ENCODE results near the gene FADS2.

The FADS2 gene

GRCh38 chr11:61846362-61847020, 18.4 kb downstream of the FADS2 start:
- DNase-seq (ENCODE audit: low read depth in 2 of 2, low spot score in 1 of 2) = no peak

GRCh38 chr11:61847914-61848581, 19.9 kb downstream of the FADS2 start:
- DNase-seq (ENCODE audit: low read depth in 2 of 2, low spot score in 1 of 2) = no peak

GRCh38 chr11:61848631-61849030, 20.5 kb downstream of the FADS2 start:
- no peak for DNase-seq (ENCODE audit: low read depth in 2 of 2, low spot score in 1 of 2)

DNA sequence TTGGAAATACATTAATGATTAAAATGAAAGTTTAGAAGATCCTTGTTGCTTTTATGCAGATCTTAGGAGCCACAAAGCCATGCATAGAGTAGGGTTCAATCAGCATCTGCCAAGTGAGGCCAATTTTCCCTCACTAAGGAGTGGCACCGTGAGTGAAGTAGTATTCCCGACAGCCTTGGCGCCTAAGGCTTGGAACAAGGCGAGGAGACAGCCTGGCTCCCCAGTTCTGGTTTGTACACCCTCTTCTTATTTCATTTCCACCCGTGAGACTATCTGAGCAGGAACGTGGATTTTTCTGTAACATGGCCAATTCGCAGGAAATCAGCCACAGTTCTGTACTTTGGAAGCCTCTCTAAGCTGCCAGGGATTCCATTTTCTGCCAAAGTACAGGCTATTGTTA, 22.6 kb downstream of the FADS2 start:
- no peak for DNase-seq (ENCODE audit: low read depth in 2 of 2, low spot score in 1 of 2)

GRCh38 chr11:61851113-61851899, 23.2 kb downstream of the FADS2 start:
- no peak for DNase-seq (ENCODE audit: low read depth in 2 of 2, low spot score in 1 of 2)

DNA sequence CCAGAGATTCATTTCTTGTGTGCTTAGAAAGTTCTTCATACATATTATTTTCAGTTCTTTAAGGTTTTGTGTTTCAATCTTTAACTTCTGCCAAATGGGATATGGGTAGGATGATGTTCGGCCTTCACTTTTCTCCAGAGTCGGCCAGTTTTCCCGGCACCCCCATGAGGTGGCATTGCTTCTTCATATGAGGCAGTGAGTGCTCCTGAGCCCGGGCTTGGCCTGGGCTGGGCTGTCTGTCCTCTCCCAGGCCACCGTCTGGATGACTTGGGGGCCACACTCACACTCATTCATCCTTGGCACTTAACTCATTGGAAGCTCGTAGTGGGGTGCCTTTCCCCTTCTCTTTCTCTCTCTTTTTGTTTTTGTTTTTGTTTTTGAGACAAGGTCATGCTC, 23.8 kb downstream of the FADS2 start:
- no peak for DNase-seq (ENCODE audit: low read depth in 2 of 2, low spot score in 1 of 2)

DNA sequence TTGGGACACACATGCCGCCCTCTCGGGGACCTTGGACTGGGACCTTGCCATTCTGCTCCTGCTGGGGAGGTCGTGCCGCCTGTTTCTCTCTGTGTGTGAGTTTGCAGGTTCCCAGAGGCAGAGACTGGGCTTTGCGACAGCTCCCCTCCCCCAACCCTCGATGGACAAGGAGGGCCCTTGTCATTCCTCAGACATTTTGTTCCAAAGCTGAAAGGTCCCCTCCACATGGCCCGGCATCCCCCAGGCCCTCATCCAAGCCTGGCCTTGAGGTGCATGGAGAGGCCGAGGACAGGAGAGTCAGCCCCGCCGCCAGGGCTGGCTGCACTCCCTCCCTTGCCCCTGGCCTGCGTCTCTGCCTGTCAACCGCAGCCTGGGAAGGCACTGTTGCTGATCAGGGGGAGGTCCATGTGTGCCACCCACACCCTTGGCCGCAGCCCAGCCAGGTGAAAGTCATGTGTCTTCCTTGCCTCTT, 25.6 kb downstream of the FADS2 start:
- DNase-seq (ENCODE audit: low read depth in 2 of 2, low spot score in 1 of 2) = no peak

GRCh38 chr11:61854206-61854895, 26.3 kb downstream of the FADS2 start:
- no peak for DNase-seq (ENCODE audit: low read depth in 2 of 2, low spot score in 1 of 2)

GRCh38 chr11:61854966-61855714, 27.0 kb downstream of the FADS2 start:
- no peak for DNase-seq (ENCODE audit: low read depth in 2 of 2, low spot score in 1 of 2)

DNA sequence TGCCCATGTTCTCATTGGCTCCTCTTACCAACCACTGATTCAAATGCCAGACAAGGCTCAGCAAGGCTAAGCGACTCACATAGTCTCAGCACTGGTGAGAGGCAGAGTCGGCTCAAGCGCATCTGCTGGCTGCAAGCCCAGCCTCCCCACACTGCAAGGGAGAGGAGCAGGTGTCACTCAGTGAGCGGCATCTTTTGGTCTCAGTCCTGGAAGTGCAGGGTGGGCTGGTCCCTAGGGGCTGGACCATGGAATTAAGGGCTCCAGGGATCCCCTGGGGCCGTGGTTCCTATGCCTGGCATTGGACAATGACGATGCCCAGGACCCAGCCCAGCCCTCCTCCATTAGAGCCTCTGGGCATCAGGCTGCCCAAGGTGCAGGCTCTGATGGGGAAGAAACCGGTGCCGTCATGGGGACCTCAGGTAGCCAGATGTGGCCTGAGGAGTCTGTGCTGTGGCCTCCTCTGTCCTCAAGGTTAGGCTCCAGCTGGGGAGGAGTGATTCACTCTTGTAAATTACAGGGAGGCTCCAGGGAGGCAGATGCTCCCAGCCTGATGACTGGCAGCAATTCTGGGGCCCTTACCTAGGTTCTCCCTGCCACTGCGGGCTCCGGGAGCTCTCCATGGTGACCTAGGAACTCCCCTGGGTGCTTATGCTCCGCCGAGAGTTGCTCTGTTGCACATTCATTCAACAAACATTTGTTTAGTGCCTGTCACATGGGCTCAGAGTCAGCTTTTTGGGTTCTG, 28.0 kb downstream of the FADS2 start:
- no peak for DNase-seq (ENCODE audit: low read depth in 2 of 2, low spot score in 1 of 2)

- DNase-seq (ENCODE audit: low read depth in 2 of 2, low spot score in 1 of 2) = no peak
These were observed 32.2 kb downstream of the FADS2 start for GRCh38 chr11:61860054-61860903.

GRCh38 chr11:61861634-61862033, 33.5 kb downstream of the FADS2 start:
- DNase-seq (ENCODE audit: low read depth in 2 of 2, low spot score in 1 of 2) = no peak

GRCh38 chr11:61862714-61863547, 34.8 kb downstream of the FADS2 start:
- no peak for DNase-seq (ENCODE audit: low read depth in 2 of 2, low spot score in 1 of 2)

DNA sequence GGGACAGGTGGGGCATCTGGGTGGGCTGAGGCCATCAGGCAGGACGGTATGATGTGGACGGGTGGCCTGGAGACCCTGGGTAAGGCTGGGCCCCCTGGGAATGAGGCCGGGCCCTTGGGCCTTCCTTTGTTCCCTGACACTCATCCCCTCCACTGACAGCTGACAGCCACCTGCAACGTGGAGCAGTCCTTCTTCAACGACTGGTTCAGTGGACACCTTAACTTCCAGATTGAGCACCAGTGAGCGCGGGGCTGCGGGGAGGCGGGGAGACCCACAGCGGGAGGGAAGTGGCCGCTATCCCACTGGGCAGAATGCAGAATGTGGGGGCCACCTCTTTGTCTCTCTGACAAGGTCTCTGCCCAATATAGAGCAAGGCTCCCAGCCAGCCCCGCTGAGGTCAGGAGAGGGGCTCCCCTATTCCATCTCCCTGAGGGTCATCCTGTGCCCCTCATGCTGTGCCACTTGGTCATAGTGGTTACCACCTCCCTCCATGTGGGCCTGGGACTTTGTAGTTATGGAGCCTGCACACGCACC, 35.5 kb downstream of the FADS2 start:
- DNase-seq (ENCODE audit: low read depth in 2 of 2, low spot score in 1 of 2) = no peak

DNA sequence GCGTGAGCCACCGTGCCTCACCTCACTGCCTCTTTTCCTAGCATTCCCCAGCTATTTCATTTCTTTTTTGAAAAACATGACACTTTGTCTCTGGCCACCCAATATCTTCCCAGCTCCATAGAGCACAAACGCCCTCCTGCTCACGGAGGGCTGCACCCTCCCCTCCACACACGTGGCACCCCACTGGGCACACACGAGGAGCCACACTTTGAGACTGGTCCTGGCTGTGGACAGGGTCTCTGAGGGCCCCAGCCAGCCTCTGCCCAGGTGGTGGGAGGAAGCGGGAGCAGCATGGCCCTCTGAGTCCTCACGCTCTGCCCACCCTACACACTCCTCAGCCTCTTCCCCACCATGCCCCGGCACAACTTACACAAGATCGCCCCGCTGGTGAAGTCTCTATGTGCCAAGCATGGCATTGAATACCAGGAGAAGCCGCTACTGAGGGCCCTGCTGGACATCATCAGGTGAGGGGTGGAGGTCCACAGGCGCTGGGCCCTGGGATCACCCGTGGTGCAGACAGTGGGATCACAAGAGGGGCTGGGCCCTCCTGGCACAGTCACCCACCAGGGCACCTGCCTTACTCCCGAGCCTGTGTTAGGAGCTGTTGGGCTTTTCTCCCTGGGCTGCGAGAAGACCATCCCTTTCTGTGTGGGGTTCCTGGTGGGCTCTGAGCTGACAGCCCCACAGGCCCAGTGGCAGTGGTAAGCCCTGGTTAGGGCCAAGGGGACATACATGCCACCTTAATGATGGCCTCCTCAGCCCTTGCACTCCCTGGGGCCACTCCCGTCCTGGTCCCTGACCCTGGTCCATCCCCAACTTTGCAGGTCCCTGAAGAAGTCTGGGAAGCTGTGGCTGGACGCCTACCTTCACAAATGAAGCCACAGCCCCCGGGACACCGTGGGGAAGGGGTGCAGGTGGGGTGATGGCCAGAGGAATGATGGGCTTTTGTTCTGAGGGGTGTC, 37.0 kb downstream of the FADS2 start:
- DNase-seq (ENCODE audit: low read depth in 2 of 2, low spot score in 1 of 2) = no peak

DNA sequence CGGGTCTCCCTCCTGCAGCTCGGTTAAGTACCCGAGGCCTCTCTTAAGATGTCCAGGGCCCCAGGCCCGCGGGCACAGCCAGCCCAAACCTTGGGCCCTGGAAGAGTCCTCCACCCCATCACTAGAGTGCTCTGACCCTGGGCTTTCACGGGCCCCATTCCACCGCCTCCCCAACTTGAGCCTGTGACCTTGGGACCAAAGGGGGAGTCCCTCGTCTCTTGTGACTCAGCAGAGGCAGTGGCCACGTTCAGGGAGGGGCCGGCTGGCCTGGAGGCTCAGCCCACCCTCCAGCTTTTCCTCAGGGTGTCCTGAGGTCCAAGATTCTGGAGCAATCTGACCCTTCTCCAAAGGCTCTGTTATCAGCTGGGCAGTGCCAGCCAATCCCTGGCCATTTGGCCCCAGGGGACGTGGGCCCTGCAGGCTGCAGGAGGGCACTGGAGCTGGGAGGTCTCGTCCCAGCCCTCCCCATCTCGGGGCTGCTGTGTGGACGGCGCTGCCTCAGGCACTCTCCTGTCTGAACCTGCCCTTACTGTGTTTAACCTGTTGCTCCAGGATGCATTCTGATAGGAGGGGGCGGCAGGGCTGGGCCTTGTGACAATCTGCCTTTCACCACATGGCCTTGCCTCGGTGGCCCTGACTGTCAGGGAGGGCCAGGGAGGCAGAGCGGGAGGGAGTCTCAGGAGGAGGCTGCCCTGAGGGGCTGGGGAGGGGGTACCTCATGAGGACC, 38.3 kb downstream of the FADS2 start:
- DNase-seq (ENCODE audit: low read depth in 2 of 2, low spot score in 1 of 2) = no peak
